CMK (cell line): ENCODE data around the gene SH2D1A.
"Not testable (repeated sequence)": the region's sequence is repeated elsewhere in the genome, so short reads cannot be mapped to it uniquely, and the experiment has no call there.

Experiments
- DNase-seq: peaks from one replicate; pipeline ENCODE4 v3.0.0-alpha.2; 2010; ENCODE audit warnings: low read depth

The SH2D1A gene

DNA sequence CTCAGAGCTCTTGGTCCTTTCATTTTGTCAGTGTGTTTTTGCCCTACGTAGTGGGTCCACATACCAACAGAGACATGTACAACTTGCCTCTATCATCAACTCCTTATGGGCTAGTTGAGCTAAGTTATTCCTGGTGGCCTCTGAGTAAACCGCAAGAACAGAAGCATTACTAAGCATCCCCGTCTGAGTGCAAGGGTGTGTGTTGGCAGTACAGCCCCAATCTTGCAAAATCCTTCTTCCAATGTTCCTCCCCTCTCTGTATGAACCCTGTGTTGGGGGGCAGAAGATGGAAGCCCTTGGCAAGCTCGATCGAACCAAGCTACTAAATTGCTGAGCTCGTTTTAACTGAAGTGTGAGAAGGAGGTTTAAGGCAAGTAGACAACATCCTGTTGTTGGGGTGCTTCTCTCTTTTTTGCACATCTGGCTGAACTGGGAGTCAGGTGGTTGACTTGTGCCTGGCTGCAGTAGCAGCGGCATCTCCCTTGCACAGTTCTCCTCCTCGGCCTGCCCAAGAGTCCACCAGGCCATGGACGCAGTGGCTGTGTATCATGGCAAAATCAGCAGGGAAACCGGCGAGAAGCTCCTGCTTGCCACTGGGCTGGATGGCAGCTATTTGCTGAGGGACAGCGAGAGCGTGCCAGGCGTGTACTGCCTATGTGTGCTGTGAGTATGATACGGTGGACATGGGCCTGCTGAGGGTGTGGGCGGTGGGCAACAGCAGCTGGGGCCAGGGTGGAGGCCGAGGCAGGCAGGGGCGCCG, at the start of gene SH2D1A:
Gene SH2D1A, plus strand, starts transcription at position 447 of the 760 bp plus-strand sequence. Its CDS starts 80 bp downstream, at position 527.
- no peak for DNase-seq

DNA sequence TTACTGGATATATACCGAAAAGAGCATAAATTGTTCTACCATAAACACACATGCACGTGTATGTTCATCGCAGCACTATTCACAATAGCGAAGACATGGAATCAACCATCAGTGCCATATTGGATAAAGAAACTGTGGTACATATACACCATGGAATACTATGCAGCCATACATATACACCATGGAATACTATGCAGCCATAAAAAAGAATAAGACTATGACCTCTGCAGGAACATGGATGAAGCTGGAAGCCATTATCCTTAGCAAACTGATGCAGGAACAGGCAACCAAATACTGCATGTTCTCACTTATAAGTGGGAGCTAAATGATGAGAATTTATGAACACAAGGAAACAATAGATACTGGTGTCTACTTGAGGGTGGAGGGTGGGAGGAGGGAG, 47.0 kb upstream of the SH2D1A start:
- DNase-seq = not testable (repeated sequence)

GRCh38 chrX:124300405-124300804, 46.0 kb upstream of the SH2D1A start:
- DNase-seq = no peak

DNA sequence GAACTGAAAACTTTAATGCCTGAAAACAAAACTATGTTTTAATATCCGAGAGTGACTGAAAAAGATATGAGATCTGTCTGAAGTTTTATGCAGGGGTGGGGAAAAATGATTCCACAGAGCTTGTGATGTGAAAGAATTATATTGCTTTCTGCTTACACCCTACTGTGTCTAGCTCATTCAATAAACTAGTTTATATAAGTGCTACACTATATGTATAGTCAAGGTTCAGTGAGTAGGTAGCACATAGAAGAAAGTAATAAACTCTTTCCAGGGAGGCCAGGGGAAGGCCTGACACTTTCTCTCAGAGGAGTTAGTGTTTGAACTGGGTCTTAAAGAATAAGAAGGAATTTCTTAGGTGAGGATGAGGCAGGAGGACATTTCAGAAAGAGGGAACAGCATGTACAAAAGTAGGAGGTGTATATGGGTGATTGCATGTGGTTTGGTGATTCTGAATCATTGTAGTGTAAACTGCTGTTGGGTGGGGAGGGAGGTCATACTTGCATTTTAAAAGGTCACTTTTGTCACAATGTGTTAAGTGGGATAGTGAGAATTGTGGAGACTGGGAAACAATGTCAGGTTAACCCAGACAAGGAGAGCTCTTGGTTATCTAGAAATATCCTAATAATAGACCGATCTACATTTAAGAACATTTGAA, 39.0 kb upstream of the SH2D1A start:
- no peak for DNase-seq

- no peak for DNase-seq
Observed at GRCh38 chrX:124325732-124326131, 20.6 kb upstream of the SH2D1A start.

GRCh38 chrX:124328765-124329164, 17.6 kb upstream of the SH2D1A start:
- no peak for DNase-seq

- no peak for DNase-seq
Observed at GRCh38 chrX:124332481-124333424, 13.6 kb upstream of the SH2D1A start, which contains the start of gene TEX13D. TSS of gene TEX13D (plus strand) at chrX:124332660. CDS start at chrX:124332918, 258 bp downstream.

DNA sequence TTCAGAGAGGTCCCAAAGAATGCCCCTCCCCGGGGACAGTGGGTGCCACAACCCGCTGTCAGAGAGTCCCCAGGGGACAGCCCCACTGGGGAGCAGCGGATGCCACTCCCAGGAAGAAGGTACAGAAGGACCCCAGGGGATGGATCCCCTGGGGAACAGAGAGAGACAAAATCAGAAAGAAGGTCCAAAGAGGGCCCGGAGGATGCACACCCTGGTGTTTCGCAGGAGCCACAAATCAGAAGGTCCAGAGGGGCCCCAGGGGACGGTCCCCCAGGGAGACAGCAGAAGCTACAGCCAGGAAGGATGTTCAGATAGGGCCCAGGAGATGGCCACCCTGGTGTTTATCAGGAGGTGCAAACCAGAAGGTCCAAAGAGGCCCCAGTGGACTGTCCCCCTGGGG, 12.5 kb upstream of the SH2D1A start:
- DNase-seq = no peak

- DNase-seq = not testable (repeated sequence)
Observed at GRCh38 chrX:124334555-124334954, 11.8 kb upstream of the SH2D1A start.

DNA sequence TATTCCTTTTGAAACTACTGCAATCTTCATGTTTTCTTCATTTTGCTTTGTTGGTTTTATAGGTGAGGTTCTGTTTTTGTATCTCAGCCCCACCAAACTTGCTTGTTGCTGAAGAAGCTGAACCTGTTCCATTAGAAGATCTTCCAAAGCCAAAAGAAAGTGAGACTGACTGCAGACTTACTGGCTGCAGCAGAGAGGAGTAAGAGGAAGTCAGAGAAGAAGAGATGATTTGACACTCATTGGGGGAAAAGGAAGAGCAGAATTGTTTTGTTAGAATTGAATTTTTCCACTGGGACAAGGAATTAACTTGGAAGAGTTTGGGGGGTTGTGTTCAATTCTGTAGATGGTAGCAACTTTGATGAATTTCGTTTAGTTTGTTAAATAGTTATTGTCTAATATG, 10.8 kb upstream of the SH2D1A start:
- no peak for DNase-seq

DNA sequence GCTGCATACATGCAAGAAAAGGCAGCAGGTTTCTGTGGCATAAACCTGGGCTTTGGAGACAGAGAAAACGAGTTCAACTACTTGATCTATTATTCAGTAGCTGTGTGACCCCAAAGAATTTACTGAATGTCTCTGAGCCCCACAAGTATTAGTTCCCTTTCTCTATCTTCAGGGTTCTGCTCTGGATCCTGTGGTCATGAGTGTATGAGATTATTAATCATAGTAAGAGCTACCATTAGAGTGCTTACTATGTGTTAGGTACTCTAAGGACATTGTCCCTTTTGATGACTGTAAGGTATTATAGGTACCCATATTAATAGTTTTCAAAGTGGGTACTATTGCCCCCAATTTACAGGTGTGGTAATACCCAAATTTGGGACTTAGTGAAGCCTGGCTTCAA, 8.4 kb upstream of the SH2D1A start:
- DNase-seq = no peak

DNA sequence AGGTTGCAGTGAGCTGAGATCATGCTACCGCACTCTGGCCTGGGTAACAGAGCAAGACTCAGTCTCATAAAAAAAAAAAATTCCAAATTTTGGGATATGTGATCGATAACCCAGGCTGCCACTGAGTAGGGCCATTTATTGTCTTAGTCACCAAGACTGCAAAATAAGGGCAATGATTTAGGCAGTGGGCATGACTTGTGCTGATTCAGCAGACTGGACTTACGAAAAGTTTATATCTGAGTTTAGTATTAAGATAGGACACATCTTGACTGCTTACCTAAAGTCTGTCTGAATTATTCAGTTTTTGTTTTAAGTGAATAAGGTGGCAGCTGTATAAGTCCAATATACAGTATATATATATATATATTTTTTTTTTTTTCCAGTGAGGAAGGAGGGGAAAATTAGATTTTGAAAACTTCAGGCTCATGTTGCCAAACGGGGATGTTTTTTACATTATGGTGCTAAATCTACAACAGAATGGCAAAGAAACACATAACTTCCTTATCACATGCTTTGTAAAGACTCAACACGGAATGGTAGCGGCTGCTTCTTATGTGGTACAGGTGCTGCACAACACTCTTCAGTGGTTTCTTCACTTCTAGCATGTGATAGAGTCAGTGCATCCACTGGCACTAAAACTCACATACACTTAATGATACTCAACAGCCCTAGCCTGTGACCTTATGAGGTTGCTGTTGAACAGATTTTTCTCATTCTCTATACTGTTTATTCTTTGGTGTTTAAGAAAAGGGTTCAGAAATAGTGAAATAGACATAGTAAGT, 7.4 kb upstream of the SH2D1A start:
- no peak for DNase-seq

- no peak for DNase-seq
Observed at GRCh38 chrX:124341396-124342132, 4.8 kb upstream of the SH2D1A start.

GRCh38 chrX:124342174-124342867, 4.0 kb upstream of the SH2D1A start:
- DNase-seq = no peak

DNA sequence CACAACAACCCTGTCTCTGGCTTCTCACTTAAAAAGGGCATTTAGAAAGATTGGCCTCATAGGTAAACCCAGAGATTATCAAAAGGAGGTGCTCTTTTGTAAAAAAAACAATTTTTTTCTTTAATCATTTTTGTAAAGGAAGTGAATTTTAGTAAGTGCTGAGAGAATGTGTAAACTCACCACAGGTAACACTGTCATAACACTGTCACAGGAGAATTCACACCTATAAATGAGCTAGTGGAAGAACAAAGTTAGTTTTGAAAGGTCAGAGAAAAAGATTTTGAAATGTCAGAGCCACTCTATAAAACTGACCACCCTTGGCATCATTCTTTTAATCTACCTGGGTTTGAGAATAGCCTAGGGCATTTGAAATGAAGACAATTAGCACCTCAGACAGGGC, 3.3 kb upstream of the SH2D1A start:
- no peak for DNase-seq

DNA sequence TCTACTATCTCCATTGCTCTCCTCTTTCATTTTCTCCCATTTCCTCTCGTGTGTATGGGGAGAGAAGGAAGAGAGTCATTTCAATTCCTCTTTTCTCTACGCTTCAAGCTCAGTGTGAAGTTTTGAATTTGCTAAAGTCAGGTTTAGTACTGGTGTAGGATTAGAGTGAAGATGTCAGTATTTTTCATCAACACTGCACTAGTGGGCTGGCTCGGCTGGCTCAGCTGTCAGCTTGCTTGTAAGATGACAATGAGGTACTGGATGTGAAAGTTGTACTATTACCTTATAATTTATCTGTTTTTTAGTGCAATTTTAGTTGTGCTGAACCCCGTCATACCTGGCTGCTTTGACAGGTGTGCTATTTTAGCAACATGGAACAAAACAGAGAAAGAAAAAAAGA, 2.1 kb upstream of the SH2D1A start:
- DNase-seq = no peak

DNA sequence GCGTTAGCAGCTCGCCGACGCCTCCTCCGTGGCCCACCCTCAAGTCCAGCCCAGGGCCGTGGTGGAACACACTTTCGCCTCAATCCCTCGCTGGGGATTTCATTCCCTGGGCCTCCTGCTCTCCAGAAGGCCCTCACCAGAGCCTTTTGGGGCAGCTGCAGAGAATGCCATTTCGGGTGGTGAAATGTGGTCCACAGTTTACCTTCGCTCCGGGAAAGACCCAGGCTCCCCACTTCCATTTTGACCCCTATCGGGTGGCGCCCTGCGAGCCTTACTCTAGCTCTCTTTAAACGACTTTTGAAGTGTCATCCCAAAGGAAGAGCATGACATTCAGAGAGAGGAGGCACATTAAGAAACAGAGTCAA, 496 bp downstream of the SH2D1A start:
- DNase-seq = no peak

DNA sequence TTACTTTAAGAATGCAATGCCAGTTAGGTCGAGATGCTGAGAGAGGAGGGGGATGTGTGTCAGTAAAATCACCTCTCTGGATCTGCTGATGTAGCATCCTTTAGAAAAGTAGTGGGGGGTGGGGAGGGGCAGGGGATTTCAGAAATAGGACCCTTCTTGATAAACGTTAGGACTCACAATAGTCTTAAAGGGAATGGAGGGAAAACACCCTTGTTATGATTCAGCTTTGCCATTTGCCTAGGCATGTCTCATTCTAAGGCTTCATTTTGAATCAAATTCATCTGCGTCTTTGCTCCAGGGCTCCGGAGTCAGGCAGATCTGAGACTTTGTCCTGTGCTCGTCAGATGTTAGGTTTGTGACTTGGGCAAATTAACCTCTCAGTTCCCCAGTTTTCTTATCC, 879 bp downstream of the SH2D1A start:
- no peak for DNase-seq

DNA sequence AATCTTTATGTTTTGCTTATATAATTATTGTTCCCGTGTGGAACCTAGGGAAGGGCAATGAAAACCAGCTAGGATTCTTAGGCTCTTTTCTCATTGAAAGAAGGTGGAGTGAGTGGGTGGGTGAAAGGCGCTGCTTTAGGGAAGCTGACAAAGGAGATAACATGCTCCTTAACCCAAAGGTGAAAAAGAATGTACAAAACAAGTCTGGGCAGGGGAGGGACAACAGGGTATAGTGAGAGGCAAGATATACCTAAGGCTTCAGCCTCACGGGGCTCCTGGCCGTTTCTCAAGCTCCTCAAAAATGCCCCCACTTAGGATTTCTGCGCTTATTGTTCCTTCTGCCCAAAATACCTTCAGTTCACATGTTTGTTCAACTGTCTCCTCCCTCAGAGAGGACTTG, 1.8 kb downstream of the SH2D1A start:
- DNase-seq = no peak

DNA sequence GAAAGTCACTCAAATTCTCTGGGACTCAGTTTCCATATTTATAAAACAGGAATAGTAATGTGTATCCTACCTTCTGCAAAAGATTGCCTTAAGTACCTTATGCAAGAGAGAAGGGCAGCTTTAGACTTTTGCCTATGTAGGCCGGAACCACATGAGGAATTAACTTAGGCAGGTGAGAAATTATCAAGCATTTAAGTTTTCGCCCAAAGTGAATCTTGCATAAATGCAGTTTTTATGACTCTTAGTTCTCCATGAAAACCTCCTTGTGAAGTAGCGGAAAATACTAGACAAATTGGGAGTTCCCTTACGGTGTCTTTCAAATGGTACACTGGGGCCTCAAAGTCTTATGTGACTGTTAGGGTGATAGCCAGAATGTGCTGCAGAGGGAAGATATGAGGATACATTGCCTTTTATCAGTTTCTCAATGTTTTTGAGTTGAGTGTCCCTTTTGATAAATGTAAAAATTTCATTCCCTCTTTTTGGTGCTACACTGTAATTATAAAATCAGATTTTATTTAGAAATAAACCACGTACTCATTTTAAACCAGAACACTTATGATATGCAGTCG, 2.6 kb downstream of the SH2D1A start:
- no peak for DNase-seq
